Activated naive CD4-positive, alpha-beta T cell treated with Interleukin-2 at 50 U/mL for 16 hours (primary cell): ENCODE measurements around the gene USP33.
"Not testable (repeated sequence)": the region's sequence is repeated elsewhere in the genome, so short reads cannot be mapped to it uniquely, and the experiment has no call there.

Experiments used
- DNase-seq: peaks from one replicate; pipeline ENCODE4 v3.0.0-alpha.2; 2020

The USP33 gene

DNA sequence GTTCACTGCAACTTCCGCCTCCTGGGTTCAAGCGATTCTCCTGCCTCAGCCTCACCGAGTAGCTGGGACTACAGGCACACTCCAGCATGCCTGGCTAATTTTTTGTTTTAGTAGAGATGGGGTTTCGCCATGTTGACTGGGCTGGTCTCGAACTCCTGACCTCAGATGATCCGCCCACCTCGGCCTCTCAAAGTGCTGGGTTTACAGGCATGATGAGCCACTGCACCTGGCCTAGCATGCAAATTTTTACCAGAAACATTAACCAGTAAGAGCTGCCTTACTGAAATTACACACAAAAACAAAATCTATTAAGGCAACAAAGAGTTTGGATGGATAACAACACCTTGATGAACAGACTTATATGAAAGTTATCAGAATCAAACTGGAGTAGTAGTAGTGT, 89.3 kb downstream of the USP33 start:
- DNase-seq, result no peak

DNA sequence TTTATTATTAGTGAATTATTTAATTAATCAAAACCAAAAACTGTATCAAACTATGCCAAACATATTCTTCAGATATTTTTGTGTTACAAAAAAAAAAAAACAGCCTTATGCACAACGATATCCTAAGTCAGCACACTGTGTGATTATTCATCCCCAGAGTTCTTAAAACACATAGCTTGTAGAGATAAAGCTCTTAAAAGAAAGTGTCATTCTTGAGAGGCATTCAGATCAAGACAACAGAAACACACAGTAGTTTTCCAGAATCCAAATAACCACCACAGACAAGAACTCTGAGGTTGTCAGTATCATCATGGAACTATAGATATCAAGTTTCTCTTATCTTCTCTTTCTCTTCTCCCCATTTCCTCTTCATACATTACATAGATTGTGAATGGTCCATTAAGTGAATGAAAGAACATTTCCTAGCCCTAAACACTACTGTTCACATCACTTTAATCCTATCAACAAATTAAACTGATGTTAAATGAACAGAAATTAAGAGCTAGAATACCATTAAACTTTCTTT, 90.7 kb downstream of the USP33 start:
- DNase-seq, result no peak

DNA sequence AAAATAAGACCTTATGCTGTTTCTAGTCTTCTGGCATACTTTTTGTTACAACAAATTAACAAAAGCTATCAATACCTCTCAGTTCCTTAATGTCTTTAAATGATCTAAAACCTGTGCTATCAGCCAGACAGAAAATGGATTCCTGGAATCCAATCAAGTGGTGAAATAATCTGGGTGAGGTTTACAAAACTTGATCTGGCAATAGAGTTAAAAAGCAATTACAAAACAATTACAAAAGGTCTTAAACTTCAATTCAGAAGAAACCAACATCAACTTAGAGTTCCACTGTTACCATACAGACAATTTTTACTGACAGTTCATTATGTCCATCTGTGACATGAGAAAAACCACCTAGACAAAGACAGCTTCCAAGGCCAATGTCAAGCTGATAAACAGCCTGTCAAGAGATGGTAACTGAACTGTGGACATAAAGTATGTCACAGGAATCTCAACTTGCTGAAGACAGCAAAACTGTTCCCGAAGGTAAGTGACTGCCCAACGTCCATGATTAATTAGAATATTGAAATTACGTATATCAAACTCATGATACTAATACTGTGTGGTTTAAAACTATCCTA, 94.6 kb downstream of the USP33 start:
- no peak for DNase-seq

DNA sequence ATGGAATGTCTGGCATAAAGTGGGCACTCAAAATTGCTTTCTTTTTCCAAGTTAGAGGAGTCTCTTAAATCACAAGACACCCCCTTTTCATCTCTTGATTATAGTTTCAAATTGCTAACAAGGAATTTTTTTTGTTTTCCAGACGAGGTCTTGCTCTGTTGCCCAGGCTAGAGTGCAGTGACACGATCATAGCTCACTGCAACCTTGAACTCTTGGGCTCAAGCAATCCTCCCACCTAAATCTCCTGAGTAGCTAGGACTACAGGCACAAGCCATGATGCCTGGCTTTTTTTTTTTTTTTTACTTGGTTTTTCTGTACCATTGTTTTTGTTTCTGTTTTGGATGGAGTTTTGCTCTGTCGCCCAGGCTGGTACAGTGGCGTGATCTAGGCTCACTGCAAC, 98.0 kb downstream of the USP33 start:
- no peak for DNase-seq

DNA sequence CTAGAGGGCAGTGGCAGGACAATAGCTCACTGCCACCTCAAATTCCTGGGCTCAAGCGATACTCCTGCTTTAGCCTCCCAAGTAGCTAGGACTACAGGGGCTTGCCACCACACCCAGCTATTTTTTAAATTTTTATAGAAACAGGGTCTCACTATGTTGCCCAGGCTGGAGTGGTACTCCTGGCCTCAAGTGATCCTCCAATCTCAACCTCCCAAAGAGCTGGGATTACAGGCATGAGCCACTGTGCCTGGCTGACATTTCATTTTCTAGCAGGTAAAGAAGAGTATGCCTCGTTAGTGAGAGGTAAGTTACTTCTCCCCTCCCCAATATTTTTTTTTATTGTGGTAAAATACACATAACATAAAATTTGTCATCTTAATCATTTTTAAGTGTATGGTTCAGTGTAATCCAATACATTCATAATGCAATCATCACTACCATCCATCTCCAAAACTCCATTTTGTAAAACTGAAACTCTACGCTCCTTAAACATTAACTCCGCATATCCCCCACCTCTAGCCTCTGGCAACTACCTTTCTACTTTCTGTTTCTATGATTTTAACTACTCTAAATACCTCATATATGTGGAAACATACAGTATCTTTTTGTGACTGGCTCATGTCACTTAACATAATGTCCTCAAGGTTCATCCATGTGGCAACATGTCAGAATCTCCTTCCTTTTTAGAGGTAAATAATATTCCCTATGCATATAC, 99.6 kb downstream of the USP33 start:
- no peak for DNase-seq

DNA sequence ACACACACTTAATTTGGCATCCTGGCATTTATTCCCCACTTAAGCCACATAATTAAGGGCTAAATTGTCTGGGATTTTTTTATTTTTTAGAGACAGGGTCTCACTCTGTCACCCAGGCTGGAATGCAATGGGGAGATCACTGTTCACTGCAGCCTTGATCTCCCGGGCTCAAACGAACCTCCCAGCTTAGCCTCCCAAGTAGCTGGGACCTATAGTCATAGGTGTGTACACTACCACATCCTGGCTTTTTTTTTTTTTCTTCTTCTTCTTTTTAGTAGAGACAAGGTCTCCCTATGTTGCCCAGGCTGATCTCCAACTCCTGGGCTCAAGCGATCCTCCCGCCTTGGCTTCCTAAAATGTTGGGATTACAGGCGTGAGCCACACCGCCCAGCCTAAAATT, 101.4 kb downstream of the USP33 start:
- no peak for DNase-seq

DNA sequence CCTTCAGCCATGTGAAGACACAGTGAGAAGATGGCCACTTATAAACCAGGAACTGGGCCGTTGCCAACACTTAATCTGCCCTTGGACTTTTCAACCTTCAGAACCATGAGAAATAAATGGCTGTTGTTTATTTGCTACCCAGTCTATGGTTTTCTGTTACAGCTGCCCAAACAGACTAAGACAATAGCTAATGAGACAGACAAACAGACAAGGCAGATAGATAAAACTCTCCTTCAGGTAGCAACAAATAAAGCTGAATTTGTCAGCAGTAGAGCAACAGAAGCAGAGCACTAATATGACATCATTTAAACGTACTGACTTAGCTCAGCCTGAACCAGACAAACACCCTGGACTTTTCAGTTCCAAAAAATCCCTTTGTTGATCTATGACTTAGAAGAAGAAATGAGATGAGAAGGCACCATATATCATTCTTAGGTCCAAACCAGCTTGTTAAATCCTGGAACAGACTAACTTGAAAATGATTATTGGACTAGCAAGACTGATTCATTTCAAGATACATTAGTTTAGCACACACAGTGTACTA, 104.1 kb downstream of the USP33 start:
- no peak for DNase-seq

DNA sequence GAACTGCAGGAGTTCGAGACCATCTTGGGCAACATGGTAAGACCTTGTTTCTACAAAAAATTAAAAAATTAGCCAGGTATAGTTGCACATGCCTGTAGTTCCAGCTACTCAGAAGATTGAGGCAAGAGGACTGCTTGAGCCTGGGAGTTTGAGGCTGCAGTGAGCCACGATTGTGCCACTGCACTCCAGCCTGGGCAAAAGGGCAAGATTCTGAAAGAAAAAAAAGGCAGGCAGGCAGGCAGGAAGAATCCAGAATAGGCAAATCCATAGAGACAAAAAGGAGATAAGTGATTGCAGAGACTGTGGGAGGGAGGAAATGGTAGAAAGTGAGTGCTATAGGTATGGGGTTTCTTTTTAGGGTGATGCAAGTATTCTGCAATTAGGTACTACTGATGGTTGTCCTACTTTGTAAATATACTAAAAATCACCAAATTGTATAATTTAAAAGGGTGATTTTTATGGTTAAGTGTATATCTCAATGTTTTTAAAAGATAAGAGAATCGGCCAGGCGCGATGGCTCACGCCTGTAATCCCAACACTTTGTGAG, 106.6 kb downstream of the USP33 start:
- no peak for DNase-seq

DNA sequence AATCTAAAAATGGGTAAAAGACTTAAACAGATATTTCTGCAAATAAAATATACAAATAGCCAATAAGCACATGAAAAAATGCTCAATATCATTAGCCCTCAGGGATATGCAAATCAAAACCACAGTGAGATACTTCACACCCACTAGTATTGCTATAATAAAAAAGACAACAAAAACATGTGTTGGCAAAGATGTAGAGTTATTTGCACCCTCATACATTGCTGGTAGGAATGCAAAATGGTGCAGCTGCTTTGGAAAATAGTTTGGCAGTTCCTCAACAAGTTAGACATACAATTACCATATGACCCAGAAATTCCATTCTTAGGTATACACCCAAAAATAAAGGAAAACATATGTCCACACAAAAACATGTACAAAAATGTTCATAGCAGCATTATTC, 107.4 kb downstream of the USP33 start:
- DNase-seq, result no peak

DNA sequence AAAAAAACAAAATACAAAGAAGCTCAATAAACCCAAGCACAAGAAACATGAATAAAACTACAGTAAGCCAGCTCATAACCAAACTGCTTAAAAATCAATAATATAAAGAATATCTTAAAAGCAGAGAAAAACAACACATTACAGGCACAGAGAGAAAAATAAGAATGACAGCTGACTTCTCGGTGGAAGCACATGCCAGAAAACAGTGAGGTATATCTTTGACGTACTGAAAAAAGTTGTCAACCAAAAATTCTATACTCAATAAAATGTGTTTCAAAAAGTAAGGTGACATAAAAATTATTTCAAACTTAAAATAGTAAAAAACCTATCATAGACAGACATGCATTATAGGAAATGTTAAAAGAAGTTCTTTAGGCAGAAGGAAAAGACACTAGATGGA, 110.5 kb downstream of the USP33 start:
- DNase-seq, result no peak

DNA sequence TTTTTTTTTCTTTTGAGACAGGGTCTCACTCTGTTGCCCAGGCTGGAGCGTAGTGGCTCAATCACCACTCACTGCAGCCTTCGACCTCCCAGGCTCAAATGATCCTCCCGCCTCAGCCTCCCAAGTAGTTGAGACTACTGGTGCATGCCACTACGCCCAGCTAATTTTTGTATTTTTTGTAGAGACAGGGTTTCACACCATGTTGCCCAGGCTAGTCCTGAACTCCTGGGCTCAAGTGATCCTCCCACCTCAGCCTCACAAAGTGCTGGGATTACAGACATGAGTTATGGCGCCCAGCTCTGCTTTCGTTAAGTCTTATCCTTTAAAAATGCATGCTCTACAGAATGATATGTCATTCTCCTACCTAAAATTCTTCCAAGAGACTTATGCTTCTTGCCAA, 113.4 kb downstream of the USP33 start:
- not testable (repeated sequence) for DNase-seq
